Measurements from ENCODE around the gene RNF41.
"Not testable (repeated sequence)": the region's sequence is repeated elsewhere in the genome, so short reads cannot be mapped to it uniquely, and the experiment has no call there.

Gene RNF41

GRCh38 chr12:56213878-56214277 lies 7.8 kb downstream of the RNF41 start:
- in situ Hi-C loops (cut with MboI; ENCODE audit: low sequenced_read_pairs): no loop called here

DNA sequence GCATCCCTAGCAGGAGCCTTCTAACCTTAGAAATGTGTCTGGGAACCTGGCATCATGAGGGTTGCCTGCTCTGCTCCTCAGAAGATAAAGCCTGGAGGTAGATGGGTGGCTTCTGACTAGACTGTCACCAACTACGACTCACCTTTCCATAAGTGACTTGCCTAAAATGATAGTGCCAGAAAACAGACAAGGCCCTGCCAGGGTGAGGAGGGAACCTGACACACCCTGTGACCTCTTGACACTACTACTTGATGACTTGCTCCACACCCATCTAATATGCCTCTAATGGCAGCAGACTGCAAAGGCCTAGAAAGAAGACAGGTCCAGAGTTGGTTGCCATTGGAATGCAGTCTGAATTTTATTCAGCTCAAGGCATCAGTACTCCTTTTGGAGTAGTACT lies 9.4 kb downstream of the RNF41 start:
- in situ Hi-C loops (cut with MboI; ENCODE audit: low sequenced_read_pairs): no loop called here

GRCh38 chr12:56208006-56208405 lies 13.7 kb downstream of the RNF41 start:
- in situ Hi-C loops (cut with MboI; ENCODE audit: low sequenced_read_pairs): no loop called here

DNA sequence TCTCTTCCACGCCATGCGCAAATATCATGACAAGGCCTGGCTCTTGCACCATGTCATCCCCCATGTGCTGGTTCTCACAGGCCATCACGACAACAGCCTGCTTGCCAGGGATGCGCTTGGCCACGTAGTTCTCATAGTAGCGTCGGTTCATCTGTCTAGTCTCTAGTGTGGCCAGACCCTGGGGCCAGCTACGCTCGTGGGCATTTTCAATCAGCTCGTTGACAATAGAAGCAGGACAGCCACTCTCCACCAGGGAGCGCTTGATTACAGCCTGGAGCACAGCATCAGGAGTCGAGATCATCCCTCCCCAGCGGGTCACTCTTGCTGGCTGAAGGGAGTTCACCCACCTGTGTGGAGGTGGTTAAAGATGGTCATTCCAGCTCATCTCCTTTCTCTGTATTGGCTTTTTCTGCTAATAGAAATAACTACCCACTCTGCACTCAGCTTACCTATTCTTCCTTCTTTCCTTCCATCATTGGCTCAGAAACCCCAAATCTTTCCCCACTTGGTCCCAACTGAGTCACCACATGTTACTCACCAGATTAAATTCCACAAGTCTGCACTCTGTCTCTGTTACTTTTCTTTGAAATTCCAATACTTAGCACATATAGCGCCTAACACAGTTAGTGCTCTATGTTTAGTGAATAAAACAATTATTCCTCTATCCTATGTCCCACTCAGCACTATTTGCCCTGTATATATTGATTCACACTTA lies 15.1 kb downstream of the RNF41 start:
- in situ Hi-C loops (cut with MboI; ENCODE audit: low sequenced_read_pairs): no loop called here

GRCh38 chr12:56205445-56205844 lies 16.3 kb downstream of the RNF41 start:
- in situ Hi-C loops (cut with MboI; ENCODE audit: low sequenced_read_pairs): no loop called here

- in situ Hi-C loops (cut with MboI; ENCODE audit: low sequenced_read_pairs): no loop called here
Measured at GRCh38 chr12:56204275-56204674, 17.4 kb downstream of the RNF41 start.

GRCh38 chr12:56202838-56203237 lies 18.9 kb downstream of the RNF41 start:
- in situ Hi-C loops (cut with MboI; ENCODE audit: low sequenced_read_pairs): no loop called here

GRCh38 chr12:56202366-56202765 lies 19.4 kb downstream of the RNF41 start:
- in situ Hi-C loops (cut with MboI; ENCODE audit: low sequenced_read_pairs): no loop called here

- in situ Hi-C loops (cut with MboI; ENCODE audit: low sequenced_read_pairs): no loop called here
Measured at GRCh38 chr12:56198836-56199235, 22.9 kb downstream of the RNF41 start.

- in situ Hi-C loops (cut with MboI; ENCODE audit: low sequenced_read_pairs): no loop called here
Measured at GRCh38 chr12:56197921-56198635, 23.6 kb downstream of the RNF41 start.

- in situ Hi-C loops (cut with MboI; ENCODE audit: low sequenced_read_pairs): not testable (repeated sequence)
Measured at GRCh38 chr12:56196818-56197550, 24.7 kb downstream of the RNF41 start.

DNA sequence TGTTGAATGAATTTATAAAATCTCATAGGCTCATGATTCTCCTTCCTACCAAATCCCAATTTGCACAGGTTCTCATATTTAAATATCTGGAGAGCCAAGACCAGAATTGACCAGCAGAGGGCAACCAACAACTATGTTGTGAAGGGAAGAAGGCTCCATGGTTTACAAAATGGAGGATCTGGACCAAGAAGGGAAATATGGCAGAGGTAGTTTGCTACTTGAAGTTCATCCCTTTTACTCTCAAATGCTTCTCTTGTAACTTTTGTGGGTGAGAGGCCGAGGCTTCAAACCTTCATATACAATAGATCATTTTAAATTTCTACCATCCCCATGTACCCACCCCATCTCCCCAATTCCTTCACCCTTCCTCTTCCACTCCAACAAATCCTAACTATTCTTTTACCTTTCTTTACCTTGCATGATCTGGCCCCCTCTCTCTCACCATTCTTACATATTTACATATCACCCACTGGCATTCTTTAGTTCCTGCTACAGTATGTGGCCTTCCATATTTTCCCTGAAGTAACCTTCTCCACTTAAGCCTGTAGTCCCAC lies 28.6 kb downstream of the RNF41 start:
- in situ Hi-C loops (cut with MboI; ENCODE audit: low sequenced_read_pairs): no loop called here

- in situ Hi-C loops (cut with MboI; ENCODE audit: low sequenced_read_pairs): no loop called here
Measured at GRCh38 chr12:56192582-56192981, 29.1 kb downstream of the RNF41 start.

DNA sequence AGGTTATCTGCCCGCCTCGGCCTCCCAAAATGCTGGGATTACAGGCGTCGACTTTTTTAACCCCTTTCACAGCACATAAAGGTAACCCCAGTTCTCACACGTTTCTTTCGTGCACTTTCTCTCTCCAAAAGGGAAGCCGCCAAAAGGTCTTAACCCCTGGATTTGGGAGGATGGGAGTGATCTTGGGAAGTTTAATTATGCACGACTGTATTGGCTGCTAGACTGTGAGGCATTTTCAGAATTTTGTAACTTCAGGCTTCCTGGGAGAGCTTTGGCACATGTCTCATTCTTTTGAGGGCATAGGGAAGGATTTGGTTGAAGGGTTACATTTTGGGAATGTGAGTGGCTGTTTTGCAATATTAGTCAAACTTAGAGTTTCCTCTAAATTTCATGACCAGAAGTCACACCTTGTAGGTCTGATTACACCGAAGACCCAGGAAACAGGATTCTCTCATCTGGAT lies 31.0 kb downstream of the RNF41 start:
- in situ Hi-C loops (cut with MboI; ENCODE audit: low sequenced_read_pairs): no loop called here

GRCh38 chr12:56189918-56190694 lies 31.6 kb downstream of the RNF41 start:
- in situ Hi-C loops (cut with MboI; ENCODE audit: low sequenced_read_pairs): no loop called here

- in situ Hi-C loops (cut with MboI; ENCODE audit: low sequenced_read_pairs): no loop called here
Measured at GRCh38 chr12:56189099-56189917, 32.4 kb downstream of the RNF41 start, which contains the start of gene SMARCC2. Gene SMARCC2 (minus strand): TSS chr12:56189483. CDS start chr12:56189461, 22 bp downstream.

- in situ Hi-C loops (cut with MboI; ENCODE audit: low sequenced_read_pairs): no loop called here
Measured at GRCh38 chr12:56188778-56189098, 33.0 kb downstream of the RNF41 start.

DNA sequence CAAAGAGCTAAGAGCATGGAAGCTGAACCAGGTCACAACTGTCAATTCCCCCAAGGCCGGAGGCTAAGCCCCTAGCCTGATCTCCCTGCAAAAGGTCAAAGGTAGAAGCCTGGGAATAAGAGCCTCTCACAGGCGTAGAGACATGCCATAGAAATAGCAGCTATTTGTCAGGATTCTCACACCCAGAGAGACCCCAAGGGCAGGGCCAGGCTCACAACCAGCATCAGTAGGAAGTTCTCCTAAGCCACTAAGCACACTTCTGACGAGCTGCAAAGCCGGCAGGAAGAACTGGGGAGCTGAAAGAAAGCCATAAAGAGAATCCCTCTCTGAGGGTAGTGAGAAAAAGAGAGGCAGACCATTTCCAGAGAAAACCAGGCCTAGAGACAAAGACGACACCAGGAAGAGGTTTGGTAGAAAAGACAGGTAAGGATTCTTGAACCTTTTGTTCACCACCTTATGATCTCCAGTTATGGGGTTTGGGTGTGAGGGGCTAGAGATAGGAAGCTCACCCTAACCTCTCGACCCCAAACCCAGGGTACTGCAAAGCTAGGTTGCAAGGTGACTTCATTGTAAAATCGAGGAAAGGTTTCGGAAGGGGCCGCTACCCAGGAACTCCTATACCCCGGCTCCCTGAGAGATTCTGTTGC lies 33.5 kb downstream of the RNF41 start:
- in situ Hi-C loops (cut with MboI; ENCODE audit: low sequenced_read_pairs): no loop called here

- in situ Hi-C loops (cut with MboI; ENCODE audit: low sequenced_read_pairs): no loop called here
Measured at GRCh38 chr12:56186957-56187356, 34.8 kb downstream of the RNF41 start.
